Measurements from ENCODE around the gene MVK. TPM values are rescaled to one million over a fixed set of nuclear protein-coding genes. Genes with fewer than 3 reads are reported as not detected.

The MVK gene
- total RNA-seq, 6 experiments from 2014 or later, result 14.2 to 60.0 (median 37.6) TPM

GRCh38 chr12:109551108-109551507 lies 22.5 kb upstream of the MVK start:
- TF ChIP-seq CTCF (IDR thresholded peaks at IDR 0.05), result no peak
- no peak overlapping the region for H3K27ac ChIP-seq
- intact Hi-C loops (cut with DNase I), result no loop called here

DNA sequence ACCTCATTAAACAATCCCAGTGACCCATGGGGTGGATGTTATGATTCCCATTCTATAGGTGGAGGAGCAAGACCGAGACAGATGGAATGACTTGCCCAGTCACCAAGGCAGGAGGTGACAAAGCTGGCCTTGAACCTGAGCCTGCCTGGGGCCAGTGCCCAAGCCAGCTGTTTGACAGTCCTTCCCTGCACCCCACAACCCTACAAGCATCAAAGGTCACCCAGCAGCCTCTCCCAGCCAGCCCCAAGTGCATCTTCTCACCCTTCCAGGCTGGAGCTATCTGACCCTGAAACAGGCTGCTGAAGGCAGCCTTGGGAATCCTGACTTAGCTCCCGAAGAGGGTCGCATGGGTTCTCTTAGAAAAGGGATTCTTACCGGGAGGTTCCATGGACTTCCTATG lies 20.6 kb upstream of the MVK start:
- DNase-seq (peak in 1 of 3 donors; percentile 44), ATAC-seq (no peak)
- intact Hi-C loops (cut with DNase I), result no loop called here
- peaks cover 0 to 38% (median 18%) of the 10 kb centered on the region in 4 donors for H3K4me1 ChIP-seq
- H3K4me3 ChIP-seq, result no peak overlapping the region
- 29% methylated on average over 1 of the region's 4 CpGs for WGBS (ENCODE audit: insufficient coverage, low coverage, low lambda C conversion rate, missing lambda C conversion rate)
- H3K36me3 ChIP-seq, result no peaks in the 10 kb centered on the region
- no peak overlapping the region for H3K27ac ChIP-seq
- no peaks in the 10 kb centered on the region for H3K27me3 ChIP-seq
- TF ChIP-seq POLR2A (IDR thresholded peaks at IDR 0.05) (no peak), CTCF (IDR thresholded peaks at IDR 0.05) (no peak)
- H3K9me3 ChIP-seq, result no peaks in the 10 kb centered on the region

More at GRCh38 chr12:109551108-109551507, 22.5 kb upstream of the MVK start:
- peaks cover 0 to 24% (median 12%) of the 10 kb centered on the region in 4 donors for H3K4me1 ChIP-seq
- H3K36me3 ChIP-seq, result no peaks in the 10 kb centered on the region
- DNase-seq (no peak), ATAC-seq (no peak)
- H3K4me3 ChIP-seq, result no peak overlapping the region
- no peaks in the 10 kb centered on the region for H3K27me3 ChIP-seq
- H3K9me3 ChIP-seq, result no peaks in the 10 kb centered on the region
- 59% methylated on average over 2 of the region's 6 CpGs for WGBS (ENCODE audit: insufficient coverage, low coverage, low lambda C conversion rate, missing lambda C conversion rate)

GRCh38 chr12:109553483-109553882 lies 20.1 kb upstream of the MVK start:
- WGBS (ENCODE audit: insufficient coverage, low coverage, low lambda C conversion rate, missing lambda C conversion rate), result 76% methylated on average over 5 of the region's 7 CpGs
- Histone ChIP-seq H3K9me3 (no peaks in the 10 kb centered on the region), H3K4me3 (no peak overlapping the region), H3K36me3 (no peaks in the 10 kb centered on the region), H3K27me3 (no peaks in the 10 kb centered on the region), H3K4me1 (peaks cover 0 to 43% (median 19%) of the 10 kb centered on the region in 4 donors), H3K27ac (no peak overlapping the region)
- DNase-seq (peak in 1 of 3 donors; percentile 17), ATAC-seq (no peak)
- TF ChIP-seq POLR2A (IDR thresholded peaks at IDR 0.05), result no peak
- no peak for TF ChIP-seq CTCF (IDR thresholded peaks at IDR 0.05)
- intact Hi-C loops (cut with DNase I), result no loop called here

DNA sequence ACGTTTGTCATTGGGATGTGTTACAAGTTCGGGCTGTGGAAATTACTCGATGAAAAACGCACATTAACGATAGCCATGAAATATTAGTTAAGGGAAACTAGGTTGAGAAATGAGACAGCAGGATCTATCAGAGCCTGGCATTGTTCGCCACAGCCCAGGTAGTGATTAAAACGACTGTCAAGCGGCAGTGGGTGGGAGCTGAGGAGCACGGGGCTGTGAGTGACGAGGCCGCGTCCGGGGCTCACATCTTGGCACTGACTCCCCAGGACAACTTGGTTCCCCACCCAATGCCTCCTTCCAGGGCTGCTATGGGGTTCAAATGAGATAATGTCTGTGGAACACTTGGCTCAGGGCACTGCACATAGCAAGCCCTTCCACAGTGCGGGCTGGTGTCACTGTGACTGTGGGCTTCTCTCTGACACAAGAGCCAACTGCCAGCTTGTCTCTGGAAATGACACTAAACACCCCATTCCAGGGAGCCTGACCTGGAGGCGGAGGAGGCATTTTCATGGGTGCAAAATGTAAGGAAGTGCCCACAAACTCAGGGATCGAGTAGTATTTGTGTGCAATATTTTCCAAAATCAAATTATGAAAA lies 19.6 kb upstream of the MVK start:
- Histone ChIP-seq H3K9me3 (no peaks in the 10 kb centered on the region), H3K4me1 (peaks cover 0 to 47% (median 22%) of the 10 kb centered on the region in 4 donors), H3K36me3 (no peaks in the 10 kb centered on the region), H3K4me3 (no peak overlapping the region), H3K27me3 (no peaks in the 10 kb centered on the region), H3K27ac (no peak overlapping the region)
- 31% methylated on average over 8 of the region's 16 CpGs for WGBS (ENCODE audit: insufficient coverage, low coverage, low lambda C conversion rate, missing lambda C conversion rate)
- no peak for TF ChIP-seq CTCF (IDR thresholded peaks at IDR 0.05)
- no peak for TF ChIP-seq POLR2A (IDR thresholded peaks at IDR 0.05)
- intact Hi-C loops (cut with DNase I), result no loop called here
- DNase-seq (peak in 1 of 3 donors; percentile 40), ATAC-seq (peak in 2 of 4 donors; percentile 11)

Measured in right lobe of liver (tissue), 6 donors.